ENCODE data around the gene SMC1B. TPM values are rescaled to one million over a fixed set of nuclear protein-coding genes. Genes with fewer than 3 reads are reported as not detected.
"Not testable (repeated sequence)": the region's sequence is repeated elsewhere in the genome, so short reads cannot be mapped to it uniquely, and the experiment has no call there.

The SMC1B gene
- total RNA-seq, 4 donors from 2014 or later = not detected

GRCh38 chr22:45296628-45297297 lies 116.6 kb downstream of the SMC1B start:
- DNase-seq = no peak
- Histone ChIP-seq H3K27me3 (no peaks in the 10 kb centered on the region), H3K4me3 (no peak overlapping the region), H3K27ac (no peak overlapping the region), H3K36me3 (no peaks in the 10 kb centered on the region), H3K4me1 (peaks cover 0 to 2% (median 0%) of the 10 kb centered on the region in 4 donors), H3K9me3 (no peaks in the 10 kb centered on the region)
- intact Hi-C loops (cut with DNase I; ENCODE audit: low total_unique reads) (no loop called here), in situ Hi-C loops (cut with MboI; ENCODE audit: low pct_ligation_motif_present in 1 of 4, low pct_unique_long_range_greater_than_20kb in 1 of 4, low sequenced_read_pairs in 3 of 4) (no loop called here)
- no peak for TF ChIP-seq EP300 (IDR thresholded peaks at IDR 0.05; ENCODE audit: low read depth)
- WGBS, 2 donors (ENCODE audit: low coverage in 1 of 2) = 78% methylated on average over 13 of the region's 13 CpGs; no CpG with 5 or more reads in 1 of the 2 donors

- no peaks in the 10 kb centered on the region for H3K36me3 ChIP-seq
- no peak for TF ChIP-seq EP300 (IDR thresholded peaks at IDR 0.05; ENCODE audit: low read depth)
- no peak for TF ChIP-seq POLR2AphosphoS5 (IDR thresholded peaks at IDR 0.05)
- no peak for TF ChIP-seq CTCF (IDR thresholded peaks at IDR 0.05)
- no peak for TF ChIP-seq POLR2A (IDR thresholded peaks at IDR 0.05)
- no peak for DNase-seq
- no peaks in the 10 kb centered on the region for H3K4me1 ChIP-seq
- 79% methylated on average over 9 of the region's 9 CpGs; no CpG with 5 or more reads in 1 of the 2 donors for WGBS, 2 donors (ENCODE audit: low coverage in 1 of 2)
- no peaks in the 10 kb centered on the region for H3K27me3 ChIP-seq
- no peak overlapping the region for H3K27ac ChIP-seq
- in situ Hi-C loops (cut with MboI; ENCODE audit: low pct_ligation_motif_present in 1 of 4, low pct_unique_long_range_greater_than_20kb in 1 of 4, low sequenced_read_pairs in 3 of 4) = no loop called here
- no peak overlapping the region for H3K4me3 ChIP-seq
- intact Hi-C loops (cut with DNase I; ENCODE audit: low total_unique reads) = no loop called here
- no peaks in the 10 kb centered on the region for H3K9me3 ChIP-seq
Measured at GRCh38 chr22:45295492-45295891, 117.9 kb downstream of the SMC1B start.

DNA sequence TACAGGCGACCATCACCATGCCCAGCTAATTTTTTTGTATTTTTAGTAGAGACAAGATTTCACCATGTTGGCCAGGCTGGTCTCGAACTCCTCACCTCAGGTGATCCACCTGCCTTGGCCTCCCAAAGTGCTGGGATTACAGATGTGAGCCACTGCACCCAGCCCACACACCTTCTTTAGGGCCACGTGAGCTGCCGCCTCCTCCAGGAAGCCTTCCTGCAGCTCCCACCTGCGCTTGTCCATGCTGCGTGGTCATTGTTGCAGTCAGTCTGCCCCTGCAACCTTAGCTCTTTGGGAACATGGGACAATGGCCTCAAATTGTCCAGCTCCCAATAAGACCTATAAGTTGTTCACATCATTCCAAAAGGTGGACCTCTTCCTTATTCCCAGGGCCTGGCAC lies 118.4 kb downstream of the SMC1B start:
- H3K27ac ChIP-seq; in situ Hi-C loops (cut with MboI; ENCODE audit: low pct_ligation_motif_present in 1 of 4, low pct_unique_long_range_greater_than_20kb in 1 of 4, low sequenced_read_pairs in 3 of 4); H3K9me3 ChIP-seq; DNase-seq; intact Hi-C loops (cut with DNase I; ENCODE audit: low total_unique reads); H3K4me1 ChIP-seq; H3K4me3 ChIP-seq; H3K36me3 ChIP-seq; H3K27me3 ChIP-seq: not testable (repeated sequence)
- WGBS, 2 donors (ENCODE audit: low coverage in 1 of 2) = 98 to 100% methylated on average over 2 to 6 of the region's 6 CpGs

Other genes starting within 250 kb of the SMC1B start
- gene NUP50, start 249.7 kb downstream of the SMC1B start, total RNA-seq = 100 to 1,000 TPM in 1 of 4 donors, 10 to 100 TPM in 3; 47.0 to 152 (median 73.5) TPM
- gene KIAA0930, start 172.7 kb downstream of the SMC1B start, total RNA-seq = 10 to 100 TPM; 18.0 to 51.2 (median 25.1) TPM
- under 1 TPM in 1 of 4 donors, not detected in 3; 0.79 TPM for gene UPK3A, start 128.7 kb downstream of the SMC1B start, total RNA-seq
- 100 to 1,000 TPM in 2 of 4 donors, 10 to 100 TPM in 2; 46.0 to 424 (median 210) TPM for gene FAM118A, start 103.7 kb downstream of the SMC1B start, total RNA-seq
- gene RIBC2, start 94 bp upstream of the SMC1B start, total RNA-seq = not detected
- gene FBLN1, start 89.3 kb upstream of the SMC1B start, total RNA-seq = 10 to 100 TPM; 48.6 to 92.1 (median 68.9) TPM

Data from transverse colon (tissue), 4 donors.